HG02981 (cell line): ENCODE results near the gene FAM50B.

Source experiments
- ATAC-seq: cut with Tn5 transposase; IDR thresholded peaks from one replicate; pipeline ENCODE4 v1.9.1; 2021; ENCODE audit warnings: mild to moderate bottlenecking, moderate library complexity; ENCODE audit not compliant: unreplicated experiment

The FAM50B gene

GRCh38 chr6:3871515-3871914 lies 22.3 kb downstream of the FAM50B start:
- ATAC-seq: no peak

- no peak for ATAC-seq
Measured at GRCh38 chr6:3871939-3872338, 22.8 kb downstream of the FAM50B start.

DNA sequence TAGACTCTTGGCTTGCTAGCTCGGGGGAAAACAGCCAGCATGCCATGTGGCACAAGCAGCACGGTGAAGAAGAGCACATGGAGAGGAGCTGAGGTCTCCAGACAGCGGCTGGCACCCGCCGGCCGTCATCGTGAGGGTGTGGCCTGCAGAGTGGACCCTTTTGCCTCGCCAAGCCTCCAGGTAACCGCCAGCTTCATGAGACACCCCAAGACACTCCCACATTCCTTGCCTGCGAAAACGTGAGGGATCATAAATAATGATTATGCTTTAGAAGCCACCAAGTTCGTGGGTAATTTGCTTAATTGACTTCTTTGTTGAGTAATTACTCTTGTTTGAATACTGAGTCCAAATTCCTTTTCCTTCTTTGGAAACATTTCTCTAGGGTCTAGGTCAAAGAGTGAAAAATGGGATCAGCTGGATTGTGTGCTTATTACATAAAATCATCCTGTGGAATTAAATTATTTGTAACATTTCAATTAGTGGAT lies 23.2 kb downstream of the FAM50B start:
- no peak for ATAC-seq

DNA sequence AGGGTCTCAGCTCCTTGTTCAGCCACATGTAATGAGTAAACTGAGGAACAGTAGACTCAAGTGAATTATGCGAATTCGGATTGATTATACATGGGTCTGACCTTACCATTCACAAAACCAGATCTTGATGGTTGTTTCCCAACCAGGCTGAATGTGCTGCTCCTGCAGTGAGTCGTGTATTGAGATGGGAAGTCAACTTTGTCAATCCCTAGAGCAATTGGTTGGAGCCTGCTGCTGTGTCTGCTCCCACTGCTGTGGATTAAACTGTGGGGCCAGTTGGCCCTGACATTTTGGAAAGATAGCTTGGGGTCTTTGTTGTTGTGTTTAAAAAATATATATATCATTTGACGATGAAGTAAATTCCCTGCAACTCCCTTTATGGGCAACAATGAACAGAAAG lies 23.9 kb downstream of the FAM50B start:
- no peak for ATAC-seq

DNA sequence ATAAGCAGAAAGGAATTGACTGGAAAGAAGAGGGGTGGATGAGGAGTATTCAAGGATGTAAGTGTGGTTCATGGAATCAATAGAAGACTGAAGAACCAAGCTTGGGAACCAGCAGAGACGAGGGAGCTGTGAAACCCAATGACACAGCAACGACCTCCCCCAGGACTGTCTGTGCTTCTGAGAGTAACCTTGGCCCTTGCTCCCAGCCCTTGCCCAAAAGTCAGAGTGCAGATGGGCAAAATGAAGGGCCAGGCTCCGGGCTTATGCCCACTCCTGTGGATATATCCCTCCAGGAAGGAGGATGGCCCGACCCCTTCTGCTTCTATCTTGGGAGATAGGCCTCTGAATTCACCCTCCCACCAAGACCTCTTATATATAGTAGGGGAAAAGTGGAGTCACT lies 24.9 kb downstream of the FAM50B start:
- ATAC-seq: no peak

DNA sequence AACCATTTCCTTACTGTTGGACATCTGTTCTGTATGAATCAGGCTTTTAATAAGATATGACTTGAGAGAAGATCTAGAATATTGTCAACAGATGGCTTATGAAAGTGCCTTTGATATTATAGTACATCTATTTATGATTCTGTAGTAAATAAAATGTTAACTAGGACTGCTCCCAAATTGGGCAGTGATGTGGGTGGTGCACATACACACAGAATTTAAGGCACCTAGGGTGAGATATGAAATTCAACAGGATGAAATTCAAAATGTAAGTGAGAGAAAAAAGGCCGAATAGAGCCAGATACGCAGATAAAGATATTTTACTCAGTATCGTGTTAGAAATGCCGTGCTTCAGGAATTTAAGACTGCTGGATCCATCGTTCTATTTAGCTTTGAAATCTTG lies 26.3 kb downstream of the FAM50B start:
- ATAC-seq: no peak

GRCh38 chr6:3876101-3876500 lies 26.9 kb downstream of the FAM50B start:
- ATAC-seq: no peak

DNA sequence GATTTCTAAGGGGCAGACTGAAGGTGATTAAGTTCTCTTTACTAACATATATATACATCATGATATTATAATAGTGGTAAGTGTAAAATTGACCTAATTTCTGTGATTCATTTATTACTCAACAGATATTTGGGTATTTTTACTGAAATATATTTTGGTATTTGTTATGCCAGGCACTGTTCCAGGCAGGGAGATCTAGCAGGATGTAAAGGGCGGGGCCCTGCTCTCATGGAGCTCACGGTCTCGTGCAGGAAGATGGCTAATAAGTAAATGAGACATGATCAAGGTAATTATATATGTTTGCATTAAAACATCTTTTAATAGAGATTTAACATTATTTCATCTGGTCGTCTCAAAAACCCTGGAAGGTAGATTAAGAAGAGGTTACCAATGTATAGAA lies 27.7 kb downstream of the FAM50B start:
- no peak for ATAC-seq

DNA sequence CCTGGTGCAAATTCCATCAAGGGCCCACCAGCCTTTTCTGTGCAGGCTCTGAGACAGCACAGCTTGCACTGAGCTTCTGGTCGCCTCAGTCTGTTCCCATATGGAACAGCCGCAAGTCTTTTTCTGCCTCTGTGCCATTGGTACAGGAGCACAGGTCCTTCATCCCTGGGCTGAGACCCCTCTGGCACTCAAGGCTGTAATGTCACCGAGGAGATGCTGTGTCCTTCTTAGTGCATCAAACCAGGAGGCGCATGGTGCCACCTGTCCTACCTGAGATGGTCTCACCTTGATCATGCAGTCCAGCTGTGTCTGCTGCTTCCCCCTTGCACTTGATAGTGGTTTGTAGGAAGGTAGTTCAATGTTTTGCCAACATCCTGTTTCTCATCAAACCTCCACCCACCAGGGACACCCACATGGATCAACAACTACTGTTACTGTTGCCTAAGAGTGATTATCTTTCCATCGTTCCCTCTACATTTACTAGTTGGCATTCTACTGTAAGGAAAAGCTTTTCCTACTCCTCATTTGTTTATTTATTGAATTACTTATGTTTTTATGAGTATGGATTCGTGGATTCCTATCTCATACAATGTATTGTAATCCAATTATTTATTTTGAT lies 29.0 kb downstream of the FAM50B start:
- no peak for ATAC-seq

DNA sequence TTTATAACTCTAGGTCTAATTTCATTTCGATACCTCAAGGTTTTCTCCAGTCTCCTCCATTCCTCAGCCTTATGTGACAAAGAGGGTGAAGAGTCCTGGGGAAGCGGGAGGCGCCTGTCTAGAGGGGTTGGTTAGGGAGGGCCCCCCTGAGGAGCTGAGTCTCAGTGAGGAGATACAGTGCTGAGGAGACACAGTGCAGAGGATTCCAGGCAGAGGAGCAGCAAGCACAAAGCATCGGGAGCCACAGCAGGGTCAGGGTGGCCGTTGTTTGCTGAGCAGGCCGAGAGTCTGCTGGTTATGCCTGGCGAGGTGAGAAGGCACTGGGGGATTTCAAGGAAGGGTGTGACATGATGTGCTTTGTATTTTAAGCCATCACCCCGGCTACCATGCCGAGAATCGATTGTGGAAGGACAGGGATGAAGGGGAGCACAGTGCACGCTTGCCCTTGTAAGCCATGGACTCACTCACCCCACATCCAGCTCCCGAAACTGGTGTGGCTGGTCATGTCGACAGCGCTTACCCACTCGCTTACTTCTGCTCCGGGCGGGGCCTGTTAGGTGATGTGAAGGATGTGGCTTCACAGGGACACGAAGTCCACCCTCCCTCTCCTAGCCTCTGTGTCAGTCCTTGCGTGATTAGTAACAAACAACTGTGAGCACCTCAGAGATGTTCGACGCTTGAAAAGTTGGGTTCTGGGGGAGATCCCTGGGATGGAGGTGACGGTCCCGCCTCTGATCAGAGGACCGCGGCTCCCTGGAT lies 30.2 kb downstream of the FAM50B start:
- ATAC-seq: no peak

DNA sequence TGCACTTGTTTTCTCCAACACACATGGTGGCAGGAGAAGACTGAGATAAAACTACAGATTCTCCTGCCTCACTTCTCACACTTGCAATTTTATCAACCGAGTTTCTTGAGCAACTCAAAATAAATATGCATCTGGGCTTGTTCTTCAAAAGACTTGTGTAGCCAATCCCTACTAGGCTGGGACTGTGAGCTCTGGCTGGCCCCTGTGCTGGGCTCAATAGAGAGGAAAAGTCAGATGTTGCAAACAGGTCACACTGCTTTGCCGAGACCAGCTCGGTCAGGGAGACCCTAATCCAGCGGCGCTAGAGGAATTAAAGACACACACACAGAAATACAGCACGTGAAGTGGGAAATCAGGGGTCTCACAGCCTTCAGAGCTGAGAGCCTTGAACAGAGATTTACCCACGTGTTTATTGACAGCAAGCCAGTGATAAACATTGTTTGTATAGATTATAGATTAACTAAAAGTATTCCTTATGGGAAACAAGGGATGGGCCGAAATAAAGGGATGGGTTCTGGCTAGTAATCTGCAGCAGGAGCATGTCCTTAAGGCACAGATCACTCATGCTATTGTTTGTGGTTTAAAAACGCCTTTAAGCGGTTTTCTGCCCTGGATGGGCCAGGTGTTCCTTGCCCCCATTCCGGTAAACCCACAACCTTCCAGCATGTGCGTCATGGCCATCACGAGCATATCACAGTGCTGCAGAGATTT lies 32.7 kb downstream of the FAM50B start:
- ATAC-seq: no peak

- no peak for ATAC-seq
Measured at GRCh38 chr6:3882431-3882830, 33.3 kb downstream of the FAM50B start.

DNA sequence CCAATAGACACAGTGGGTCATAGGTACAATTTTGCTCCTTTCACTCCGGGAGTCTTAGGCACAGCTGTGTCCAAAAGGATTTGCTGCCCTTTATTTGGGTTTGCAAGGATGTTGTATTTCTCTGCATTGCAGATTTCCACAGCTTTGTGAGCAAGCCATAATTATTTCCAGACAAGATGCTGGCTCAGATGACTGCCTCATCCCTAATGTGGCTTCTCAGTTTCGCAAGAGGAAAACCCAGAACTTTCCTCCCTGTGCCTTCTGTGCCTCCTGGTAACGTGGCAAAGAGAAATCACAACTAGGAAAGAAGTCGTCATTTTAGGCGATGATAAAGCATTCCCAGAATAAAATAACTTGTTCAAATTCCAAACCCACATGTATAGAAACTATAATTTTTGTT lies 33.7 kb downstream of the FAM50B start:
- ATAC-seq: no peak

DNA sequence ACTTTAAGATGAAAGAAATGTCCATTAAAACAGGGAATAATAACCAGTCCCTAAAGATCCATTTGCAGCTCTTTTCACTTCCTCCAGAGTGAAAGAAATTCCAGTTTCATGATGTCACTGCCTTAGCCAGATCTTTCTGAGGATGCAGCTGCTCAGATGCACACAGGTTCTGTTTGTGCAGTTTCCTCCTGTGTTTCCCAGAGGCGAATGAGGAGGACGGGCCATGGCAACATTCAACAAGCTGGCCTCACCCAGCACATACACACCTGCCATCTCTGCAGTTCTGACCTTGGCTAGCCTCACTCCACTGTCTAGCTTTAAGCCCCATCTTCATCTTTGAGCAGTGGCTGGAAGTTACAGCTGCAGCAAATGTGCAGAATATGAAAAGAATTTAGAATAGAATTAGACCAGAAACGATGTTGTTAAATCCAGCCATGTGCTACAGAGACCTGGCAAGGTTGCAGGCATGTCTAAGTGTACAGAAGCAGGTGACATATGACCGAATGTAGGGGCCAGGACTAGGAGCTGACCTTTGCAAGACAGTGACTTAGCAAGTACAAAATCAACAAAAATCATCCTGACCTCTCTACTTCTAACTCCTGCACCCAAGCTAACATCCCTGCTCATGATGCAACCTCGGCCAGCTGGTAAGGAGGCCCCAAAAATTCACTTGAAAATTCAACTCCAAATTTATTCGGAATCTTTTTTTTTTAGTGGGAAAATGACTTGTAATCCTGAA lies 35.0 kb downstream of the FAM50B start:
- no peak for ATAC-seq

GRCh38 chr6:3885262-3886036 lies 36.3 kb downstream of the FAM50B start:
- no peak for ATAC-seq

DNA sequence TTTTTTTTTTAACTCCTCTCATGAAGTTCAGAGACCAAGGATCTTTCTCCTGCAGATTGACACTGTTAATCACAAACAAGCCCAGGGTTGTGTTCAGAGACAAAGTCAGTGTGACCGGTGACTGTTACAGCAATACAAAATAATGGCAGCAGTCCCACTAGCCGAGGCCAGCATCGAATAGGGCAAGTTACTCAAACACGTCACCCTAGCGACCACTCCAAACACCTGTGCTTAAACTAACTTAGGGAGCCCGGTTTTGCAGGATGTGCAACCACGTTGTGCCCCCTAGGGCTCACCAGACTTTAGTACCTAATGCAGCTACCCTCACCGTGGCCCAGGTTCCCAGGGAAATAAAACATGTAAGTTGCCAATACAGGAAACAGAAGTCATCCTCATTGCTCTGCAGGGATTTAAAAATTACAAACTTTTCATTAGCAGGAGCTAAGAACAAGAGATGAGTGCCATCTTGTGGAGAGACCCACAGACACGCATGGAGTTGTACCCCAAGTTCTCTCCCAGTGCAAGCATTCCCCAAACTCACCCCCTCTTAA lies 38.1 kb downstream of the FAM50B start:
- no peak for ATAC-seq

DNA sequence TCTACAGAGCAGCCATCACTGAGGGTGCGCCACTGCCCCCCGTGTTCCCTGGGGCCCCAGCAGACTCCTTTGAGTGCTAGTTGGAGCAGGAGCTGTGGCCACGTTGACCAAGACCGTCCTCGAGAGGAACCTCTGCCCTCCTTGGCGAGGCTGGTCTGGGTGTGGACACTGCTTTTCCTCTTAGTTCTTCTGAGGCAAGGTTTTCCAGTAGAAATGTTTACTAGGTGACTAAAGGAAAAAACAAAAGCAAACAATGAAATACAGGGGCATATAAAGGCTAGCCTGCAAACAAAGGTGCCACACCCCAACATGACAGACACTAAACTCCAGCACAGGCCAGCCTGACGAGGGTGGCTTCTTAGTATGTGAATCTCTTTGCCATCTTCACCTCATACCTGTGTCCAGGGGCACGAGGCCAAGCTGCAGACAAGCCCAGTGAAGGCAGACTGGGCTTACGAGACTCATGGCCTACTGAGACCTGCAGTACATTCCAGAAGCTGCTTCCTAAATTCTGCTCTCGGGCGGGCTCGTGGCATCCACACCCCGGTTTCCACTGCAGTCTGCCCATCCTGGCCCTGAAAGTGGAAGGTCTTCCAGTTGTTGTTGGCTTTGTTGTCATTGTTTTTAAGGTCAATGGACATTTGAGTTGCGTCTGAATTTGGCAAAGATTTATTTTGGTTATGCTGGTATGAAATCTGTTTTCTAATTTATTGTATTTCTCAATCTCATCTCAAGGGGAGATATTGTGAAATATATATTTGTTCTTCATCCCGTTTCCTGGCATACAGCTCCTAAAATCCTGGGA lies 39.2 kb downstream of the FAM50B start:
- no peak for ATAC-seq

GRCh38 chr6:3890047-3890446 lies 40.9 kb downstream of the FAM50B start:
- no peak for ATAC-seq

DNA sequence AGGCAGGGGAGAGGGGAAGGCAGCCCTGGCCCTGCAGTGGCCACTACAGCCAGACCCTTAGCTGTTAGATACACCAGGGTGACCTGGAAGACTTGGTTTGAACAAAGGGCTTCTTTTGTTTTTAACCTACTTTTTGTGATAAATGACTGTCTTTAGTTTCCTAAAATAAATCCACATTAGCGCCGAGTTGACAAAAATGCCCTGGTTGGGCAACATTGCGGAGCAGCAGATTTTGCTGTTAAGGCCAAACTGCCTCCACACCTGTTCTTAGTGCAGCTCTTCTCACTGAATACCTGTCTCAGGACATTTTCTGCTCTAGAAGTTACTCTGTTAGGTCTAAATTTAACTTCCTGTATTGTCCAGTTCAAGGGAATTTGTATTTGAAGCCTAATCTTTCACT lies 42.7 kb downstream of the FAM50B start:
- ATAC-seq: no peak
